H9 (cell line): ENCODE data around the gene PRCC. TPM values are rescaled to one million over a fixed set of nuclear protein-coding genes. Genes with fewer than 3 reads are reported as not detected.

Experiments used
- DNase-seq: peaks from one replicate; pipeline ENCODE4 v3.0.0-alpha.2; 2017
- H2AFZ ChIP-seq: one replicate; pipeline ENCODE4 v1.6.1; 2013; ENCODE audit warnings: mild to moderate bottlenecking, low read length, control low read depth, moderate library complexity
- H2AK5ac ChIP-seq: 2 replicates; pipeline ENCODE4 v1.6.1; 2013; ENCODE audit warnings: low read length, control low read depth, mixed read lengths; ENCODE audit not compliant: insufficient read length
- H2BK120ac ChIP-seq: one replicate; pipeline ENCODE4 v1.6.1; 2013; ENCODE audit warnings: low read depth, mild to moderate bottlenecking, low read length, control low read depth, inconsistent platforms; ENCODE audit not compliant: poor library complexity, severe bottlenecking
- H2BK12ac ChIP-seq: 2 replicates; pipeline ENCODE4 v1.6.1; 2013; ENCODE audit warnings: low read length, control low read depth, mixed read lengths, low read depth; ENCODE audit not compliant: insufficient read length
- H2BK15ac ChIP-seq: 2 replicates; pipeline ENCODE4 v1.6.1; 2013; ENCODE audit warnings: low read depth, low read length, control low read depth
- H2BK20ac ChIP-seq: one replicate; pipeline ENCODE4 v1.6.1; 2013; ENCODE audit warnings: low read depth, mild to moderate bottlenecking, low read length, control low read depth, inconsistent platforms; ENCODE audit not compliant: poor library complexity, severe bottlenecking
- H2BK5ac ChIP-seq: 2 replicates; pipeline ENCODE4 v1.6.1; 2013; ENCODE audit warnings: low read length, control low read depth, mixed read lengths; ENCODE audit not compliant: insufficient read length
- H3K14ac ChIP-seq: 2 replicates; pipeline ENCODE4 v1.6.1; 2013; ENCODE audit warnings: low read length, control low read depth; ENCODE audit not compliant: insufficient read depth
- H3K18ac ChIP-seq: 2 replicates; pipeline ENCODE4 v1.6.1; 2013; ENCODE audit warnings: low read depth, mild to moderate bottlenecking, mixed read lengths, low read length, control low read depth; ENCODE audit not compliant: insufficient read length
- H3K23ac ChIP-seq: 2 replicates; pipeline ENCODE4 v1.6.1; 2013; ENCODE audit warnings: low read length, control low read depth, mixed read lengths, low read depth; ENCODE audit not compliant: insufficient read length
- H3K23me2 ChIP-seq: 2 replicates; pipeline ENCODE4 v1.6.1; 2013; ENCODE audit warnings: low read depth, mild to moderate bottlenecking, mixed read lengths, low read length, control low read depth; ENCODE audit not compliant: insufficient read length, poor library complexity, severe bottlenecking
- H3K27ac ChIP-seq: 2 replicates; pipeline ENCODE4 v1.5.1; 2013; ENCODE audit warnings: low read length, control low read depth, mixed read lengths, low read depth; ENCODE audit not compliant: insufficient read length
- H3K27me3 ChIP-seq: 2 replicates; pipeline ENCODE4 v1.6.1; 2013; ENCODE audit warnings: low read length, control low read depth, inconsistent platforms; ENCODE audit not compliant: insufficient read depth
- H3K4ac ChIP-seq: 2 replicates; pipeline ENCODE4 v1.6.1; 2013; ENCODE audit warnings: low read depth, mild to moderate bottlenecking, control low read depth, inconsistent platforms, low read length, moderate library complexity
- H3K4me1 ChIP-seq: 2 replicates; pipeline ENCODE4 v1.6.1; 2013; ENCODE audit warnings: low read length, control low read depth, inconsistent platforms; ENCODE audit not compliant: insufficient read depth
- H3K4me2 ChIP-seq: 2 replicates; pipeline ENCODE4 v1.6.1; 2013; ENCODE audit warnings: low read length, control low read depth, mixed read lengths; ENCODE audit not compliant: insufficient read length, insufficient read depth
- H3K56ac ChIP-seq: 2 replicates; pipeline ENCODE4 v1.6.1; 2013; ENCODE audit warnings: low read depth, mild to moderate bottlenecking, mixed read lengths, low read length, control low read depth; ENCODE audit not compliant: insufficient read length
- H3K79me1 ChIP-seq: 2 replicates; pipeline ENCODE4 v1.6.1; 2013; ENCODE audit warnings: low read depth, mild to moderate bottlenecking, moderate library complexity, low read length, control low read depth, inconsistent platforms; ENCODE audit not compliant: insufficient read depth, poor library complexity, severe bottlenecking
- H3K79me2 ChIP-seq: 2 replicates; pipeline ENCODE4 v1.6.1; 2013; ENCODE audit warnings: low read length, control low read depth, inconsistent platforms; ENCODE audit not compliant: insufficient read depth
- H3K9ac ChIP-seq: 2 replicates; pipeline ENCODE4 v1.6.1; 2013; ENCODE audit warnings: low read length, control low read depth, mixed read lengths; ENCODE audit not compliant: insufficient read length; ENCODE audit errors: extremely low read depth
- H3K9me3 ChIP-seq: one replicate; pipeline ENCODE4 v1.6.1; 2013; ENCODE audit warnings: low read depth, low read length, inconsistent platforms; ENCODE audit not compliant: control insufficient read depth
- H3T11ph ChIP-seq: one replicate; pipeline ENCODE4 v1.6.1; 2013; ENCODE audit warnings: mild to moderate bottlenecking, low read length, control low read depth, inconsistent platforms
- H4K20me1 ChIP-seq: one replicate; pipeline ENCODE4 v1.6.1; 2013; ENCODE audit not compliant: control insufficient read depth, insufficient read length, insufficient read depth
- H4K5ac ChIP-seq: 2 replicates; pipeline ENCODE4 v1.6.1; 2013; ENCODE audit warnings: low read depth, mild to moderate bottlenecking, mixed read lengths, low read length, control low read depth; ENCODE audit not compliant: insufficient read length
- H4K8ac ChIP-seq: replicated peaks from 2 replicates; pipeline ENCODE4 v1.6.1; 2013; ENCODE audit warnings: low read length, control low read depth, mixed read lengths, low read depth; ENCODE audit not compliant: insufficient read length
- H4K91ac ChIP-seq: 2 replicates; pipeline ENCODE4 v1.6.1; 2013; ENCODE audit warnings: low read depth, mild to moderate bottlenecking, moderate library complexity, mixed read lengths, low read length, control low read depth; ENCODE audit not compliant: insufficient read length
- H3K27ac Mint-ChIP-seq, 3 experiments: 2 replicates in 2 of 3; 3 replicates in 1 of 3; pipeline ENCODE4 v1.8.0; 2020 to 2021; ENCODE audit warnings: mixed read lengths in 3 of 3, mild to moderate bottlenecking in 1 of 3, moderate library complexity in 1 of 3
- H3K27me3 Mint-ChIP-seq: 2 replicates; pipeline ENCODE4 v1.8.0; 2021; ENCODE audit warnings: low read depth, mild to moderate bottlenecking, moderate library complexity, mixed read lengths
- H3K36me3 Mint-ChIP-seq, 3 experiments: 2 replicates in 2 of 3; 3 replicates in 1 of 3; pipeline ENCODE4 v1.8.0; 2020 to 2021; ENCODE audit warnings: low read depth in 3 of 3, mixed read lengths in 3 of 3; ENCODE audit not compliant: insufficient read depth in 1 of 3
- H3K4me1 Mint-ChIP-seq, 2 experiments: 2 replicates each; pipeline ENCODE4 v1.8.0; 2020; ENCODE audit warnings: mixed read lengths in 2 of 2
- H3K4me3 Mint-ChIP-seq, 2 experiments: 2 replicates in 1 of 2; 3 replicates in 1 of 2; pipeline ENCODE4 v1.8.0; 2020 to 2021; ENCODE audit warnings: mild to moderate bottlenecking in 2 of 2, mixed read lengths in 2 of 2, moderate library complexity in 1 of 2
- H3K9me3 Mint-ChIP-seq, 2 experiments: 2 replicates in 1 of 2; 3 replicates in 1 of 2; pipeline ENCODE4 v1.8.0; 2020; ENCODE audit warnings: mild to moderate bottlenecking in 2 of 2, mixed read lengths in 2 of 2, moderate library complexity in 1 of 2
- WGBS: extraction: QIAGEN DNeasy Blood & Tissue Kit; methylation state at CpG from one replicate; pipeline ENCODE4 v1.1.7; 2013; ENCODE audit warnings: missing lambda C conversion rate, low lambda C conversion rate, mixed read lengths; ENCODE audit not compliant: insufficient read length; ENCODE audit errors: extremely low coverage; 5-methylcytosine and 5-hydroxymethylcytosine counted together
- total RNA-seq: library from RNA; stranded (reverse); gene quantifications from 2 replicates; pipeline ENCODE4 v1.2.1, GENCODE V29; 2021
- TF ChIP-seq, protein P1 (sequence below): fragments of 200-600 bp; sonication (generic); conservative IDR thresholded peaks from 3 replicates; pipeline ENCODE4 v1.8.0; 2021; ENCODE audit warnings: antibody characterized with exemption, mild to moderate bottlenecking

The PRCC gene
- total RNA-seq, 1 experiment from 2014 or later = 129 TPM

DNA sequence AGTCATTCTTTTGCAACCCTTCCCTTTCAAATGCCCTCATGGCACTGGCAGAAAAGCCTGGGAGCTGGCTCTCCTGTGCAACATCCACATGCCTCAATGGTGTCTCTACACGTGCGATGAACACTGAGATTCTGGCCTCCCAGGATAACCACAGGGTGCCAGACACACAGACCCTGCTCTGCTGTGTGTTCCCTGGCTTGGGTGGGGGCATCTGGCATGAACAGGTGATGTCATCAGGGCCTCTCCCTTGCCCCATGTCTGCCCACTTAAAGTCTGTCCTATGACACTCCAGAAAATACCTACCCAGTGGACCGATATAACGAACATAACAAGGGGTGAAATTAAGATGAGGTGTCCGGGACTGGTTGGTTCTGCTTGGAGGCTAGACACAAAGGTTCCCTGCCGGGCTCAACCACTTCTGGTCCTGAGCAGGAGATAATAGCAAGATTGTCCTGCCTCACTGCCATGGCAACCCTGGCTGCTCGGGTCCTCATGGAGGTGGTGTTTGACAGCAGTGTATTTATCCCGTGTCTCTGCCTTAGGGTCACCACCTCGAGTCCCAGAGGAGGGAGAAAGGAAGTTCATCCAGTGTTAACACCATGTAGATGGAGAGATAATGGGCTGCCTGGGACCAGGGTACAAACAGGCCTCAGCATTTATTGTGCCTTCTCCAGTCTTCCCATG, 72.2 kb downstream of the PRCC start:
- no peak overlapping the region for H3K4me3 Mint-ChIP-seq
- Histone ChIP-seq H4K5ac (no peak overlapping the region), H4K20me1 (no peaks in the 10 kb centered on the region), H4K91ac (no peak overlapping the region), H4K8ac (no peak overlapping the region), H3K27ac (no peak overlapping the region), H3K9ac (no peak overlapping the region), H3K4me1 (no peaks in the 10 kb centered on the region), H3K18ac (no peak overlapping the region), H3K23me2 (peaks cover 2% of the 10 kb centered on the region), H2BK20ac (no peak overlapping the region), H2AFZ (no peak overlapping the region), H2BK5ac (no peak overlapping the region), H2BK120ac (no peak overlapping the region), H3K4ac (no peak overlapping the region), H3K14ac (no peak overlapping the region), H2AK5ac (no peak overlapping the region), H3K9me3 (no peaks in the 10 kb centered on the region), H3T11ph (no peak overlapping the region), H2BK15ac (no peak overlapping the region), H2BK12ac (no peak overlapping the region), H3K79me1 (no peaks in the 10 kb centered on the region), H3K56ac (no peak overlapping the region), H3K4me2 (no peak overlapping the region), H3K79me2 (no peaks in the 10 kb centered on the region), H3K27me3 (peaks cover 17% of the 10 kb centered on the region; the same call in 1 of the 2 replicates), H3K23ac (no peak overlapping the region)
- H3K36me3 Mint-ChIP-seq = no peaks in the 10 kb centered on the region
- H3K9me3 Mint-ChIP-seq = no peaks in the 10 kb centered on the region; a peak in 1 of 5 replicates
- peaks cover 6 to 21% of the 10 kb centered on the region in 2 experiments for H3K4me1 Mint-ChIP-seq
- no peak for DNase-seq
- TF ChIP-seq, protein P1, sequence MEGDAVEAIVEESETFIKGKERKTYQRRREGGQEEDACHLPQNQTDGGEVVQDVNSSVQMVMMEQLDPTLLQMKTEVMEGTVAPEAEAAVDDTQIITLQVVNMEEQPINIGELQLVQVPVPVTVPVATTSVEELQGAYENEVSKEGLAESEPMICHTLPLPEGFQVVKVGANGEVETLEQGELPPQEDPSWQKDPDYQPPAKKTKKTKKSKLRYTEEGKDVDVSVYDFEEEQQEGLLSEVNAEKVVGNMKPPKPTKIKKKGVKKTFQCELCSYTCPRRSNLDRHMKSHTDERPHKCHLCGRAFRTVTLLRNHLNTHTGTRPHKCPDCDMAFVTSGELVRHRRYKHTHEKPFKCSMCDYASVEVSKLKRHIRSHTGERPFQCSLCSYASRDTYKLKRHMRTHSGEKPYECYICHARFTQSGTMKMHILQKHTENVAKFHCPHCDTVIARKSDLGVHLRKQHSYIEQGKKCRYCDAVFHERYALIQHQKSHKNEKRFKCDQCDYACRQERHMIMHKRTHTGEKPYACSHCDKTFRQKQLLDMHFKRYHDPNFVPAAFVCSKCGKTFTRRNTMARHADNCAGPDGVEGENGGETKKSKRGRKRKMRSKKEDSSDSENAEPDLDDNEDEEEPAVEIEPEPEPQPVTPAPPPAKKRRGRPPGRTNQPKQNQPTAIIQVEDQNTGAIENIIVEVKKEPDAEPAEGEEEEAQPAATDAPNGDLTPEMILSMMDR = no peak
- H3K27ac Mint-ChIP-seq = no peak overlapping the region; a peak in 1 of 7 replicates
- no CpG with 5 or more reads among the region's 9 CpGs for WGBS
- peaks cover 86% of the 10 kb centered on the region for H3K27me3 Mint-ChIP-seq
